ENCODE measurements around the gene GADD45B. TPM values are rescaled to one million over a fixed set of nuclear protein-coding genes. Genes with fewer than 3 reads are reported as not detected.

Gene GADD45B
- total RNA-seq, 4 donors from 2014 or later: 148 to 250 (median 195) TPM

DNA sequence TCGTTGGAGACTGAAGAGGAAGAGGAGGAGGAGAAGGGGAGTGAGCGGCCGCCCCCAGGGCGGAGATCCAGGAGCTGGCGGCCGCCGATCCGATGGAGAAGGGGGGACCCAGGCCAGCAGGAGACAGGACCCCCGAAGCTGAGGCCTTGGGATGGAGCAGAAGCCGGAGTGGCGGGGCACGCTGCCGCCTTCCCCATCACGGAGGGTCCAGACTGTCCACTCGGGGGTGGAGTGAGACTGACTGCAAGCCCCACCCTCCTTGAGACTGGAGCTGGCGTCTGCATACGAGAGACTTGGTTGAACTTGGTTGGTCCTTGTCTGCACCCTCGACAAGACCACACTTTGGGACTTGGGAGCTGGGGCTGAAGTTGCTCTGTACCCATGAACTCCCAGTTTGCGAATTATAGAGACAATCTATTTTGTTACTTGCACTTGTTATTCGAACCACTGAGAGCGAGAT, 1.8 kb downstream of the GADD45B start:
- peak; percentile 41 to 50 for DNase-seq

DNA sequence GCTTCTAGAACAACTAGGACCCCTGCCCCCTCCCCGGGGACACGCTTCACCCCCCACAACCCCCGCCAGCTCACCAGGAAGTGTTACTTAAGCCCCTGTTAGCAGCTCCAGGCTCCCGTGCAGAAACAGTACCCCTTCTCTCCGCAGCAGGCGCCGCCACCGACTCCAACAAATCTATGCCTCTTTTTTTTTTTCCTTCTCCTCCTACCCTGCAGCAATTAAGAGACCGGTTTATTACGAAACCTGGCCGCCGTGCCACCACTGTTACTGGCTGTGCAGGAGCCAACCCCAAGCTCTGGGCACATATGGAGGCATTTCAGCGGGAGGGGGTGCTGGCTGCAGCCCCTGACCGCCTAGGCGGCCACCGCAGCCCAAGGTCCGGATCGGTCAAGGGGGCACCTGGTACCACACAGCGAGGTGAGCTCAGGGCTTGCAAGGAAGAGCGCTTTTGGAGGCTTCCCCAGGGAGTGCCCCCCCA, 2.4 kb downstream of the GADD45B start:
- Histone ChIP-seq H3K4me1 (peaks cover 16 to 31% of the 10 kb centered on the region in 2 donors), H3K4me3 (replicated peaks in 1 of 3) (peak overlapping the region in 2 of 3 donors; percentile 93 to 99), H3K27ac (peak overlapping the region; percentile 94 to 99 (median 98)), H3K27me3 (no peaks in the 10 kb centered on the region), H3K36me3 (peaks cover 9 to 17% of the 10 kb centered on the region in 2 donors), H3K9me3 (no peaks in the 10 kb centered on the region)
- TF ChIP-seq POLR2A (IDR thresholded peaks at IDR 0.05): no peak
- TF ChIP-seq, protein P1, sequence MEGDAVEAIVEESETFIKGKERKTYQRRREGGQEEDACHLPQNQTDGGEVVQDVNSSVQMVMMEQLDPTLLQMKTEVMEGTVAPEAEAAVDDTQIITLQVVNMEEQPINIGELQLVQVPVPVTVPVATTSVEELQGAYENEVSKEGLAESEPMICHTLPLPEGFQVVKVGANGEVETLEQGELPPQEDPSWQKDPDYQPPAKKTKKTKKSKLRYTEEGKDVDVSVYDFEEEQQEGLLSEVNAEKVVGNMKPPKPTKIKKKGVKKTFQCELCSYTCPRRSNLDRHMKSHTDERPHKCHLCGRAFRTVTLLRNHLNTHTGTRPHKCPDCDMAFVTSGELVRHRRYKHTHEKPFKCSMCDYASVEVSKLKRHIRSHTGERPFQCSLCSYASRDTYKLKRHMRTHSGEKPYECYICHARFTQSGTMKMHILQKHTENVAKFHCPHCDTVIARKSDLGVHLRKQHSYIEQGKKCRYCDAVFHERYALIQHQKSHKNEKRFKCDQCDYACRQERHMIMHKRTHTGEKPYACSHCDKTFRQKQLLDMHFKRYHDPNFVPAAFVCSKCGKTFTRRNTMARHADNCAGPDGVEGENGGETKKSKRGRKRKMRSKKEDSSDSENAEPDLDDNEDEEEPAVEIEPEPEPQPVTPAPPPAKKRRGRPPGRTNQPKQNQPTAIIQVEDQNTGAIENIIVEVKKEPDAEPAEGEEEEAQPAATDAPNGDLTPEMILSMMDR (IDR thresholded peaks at IDR 0.05): peak in 3 of 6 experiments; percentile 36 to 56 (median 38)
- intact Hi-C loops (cut with DNase I): loop anchor here (5.0 kb wide), 2 partner anchors 64 to 134 kb away; no protein-coding TSS in a partner anchor
- 5 to 9% methylated on average over 14 to 20 of the region's 20 CpGs for WGBS, 2 donors
- DNase-seq: peak; percentile 77

More for the DNA sequence above, 1.8 kb downstream of the GADD45B start:
- WGBS, 2 donors: 50 to 60% methylated on average over 20 of the region's 21 CpGs
- Histone ChIP-seq H3K4me3 (replicated peaks in 1 of 3) (peak overlapping the region; percentile 93 to 100 (median 99)), H3K36me3 (peaks cover 9 to 17% of the 10 kb centered on the region in 2 donors), H3K4me1 (peaks cover 16 to 31% of the 10 kb centered on the region in 2 donors), H3K27me3 (no peaks in the 10 kb centered on the region), H3K27ac (peak overlapping the region; percentile 94 to 99 (median 98)), H3K9me3 (no peaks in the 10 kb centered on the region)
- intact Hi-C loops (cut with DNase I): loop anchor here (5.0 kb wide), 2 partner anchors 65 to 135 kb away; no protein-coding TSS in a partner anchor
- TF ChIP-seq POLR2A (IDR thresholded peaks at IDR 0.05): peak in 1 of 2 donors; percentile 1
- TF ChIP-seq, protein P1 (IDR thresholded peaks at IDR 0.05): no peak

DNA sequence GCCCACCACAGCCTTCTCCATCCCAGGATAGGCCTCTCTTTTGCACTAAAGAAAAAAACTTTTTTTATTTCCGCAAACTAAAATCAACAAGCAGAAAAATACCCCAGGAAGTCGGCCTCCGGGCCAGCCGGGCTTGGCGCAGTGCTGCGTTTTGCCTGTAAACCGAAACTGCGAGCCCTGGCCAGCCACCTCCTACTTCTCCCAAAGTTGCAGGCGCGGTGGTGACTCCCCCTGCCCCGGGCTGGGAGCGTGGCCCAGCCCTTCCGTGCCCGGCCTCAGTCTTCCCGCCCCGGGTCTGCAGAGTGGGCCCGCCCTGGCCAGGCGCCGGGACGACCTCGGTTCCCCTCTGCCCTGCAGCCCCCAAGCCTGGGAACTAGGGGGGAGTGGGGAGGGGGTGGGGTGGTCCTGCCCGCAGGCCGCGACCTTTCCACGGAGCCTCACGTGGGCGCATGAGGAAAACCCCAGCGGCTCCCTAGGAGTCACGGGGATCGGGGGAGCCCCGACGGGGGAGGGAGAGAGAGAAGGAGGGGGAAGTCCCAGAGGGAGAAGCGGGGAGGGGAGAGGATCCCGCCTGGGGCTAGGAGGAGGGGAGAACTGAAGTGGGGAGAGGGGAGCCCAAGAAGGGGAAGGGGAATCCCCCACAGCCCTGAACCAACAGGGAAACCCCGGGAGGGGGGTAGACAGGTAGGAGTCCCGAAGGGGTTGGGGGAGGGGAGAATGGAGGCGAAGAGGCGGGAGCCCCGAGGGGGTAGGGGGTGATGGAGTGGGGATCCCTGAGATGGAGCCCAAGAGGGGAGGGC, 3.0 kb downstream of the GADD45B start:
- intact Hi-C loops (cut with DNase I): loop anchor here (5.0 kb wide), 2 partner anchors 63 to 133 kb away; no protein-coding TSS in a partner anchor
- no peaks in the 10 kb centered on the region for H3K27me3 ChIP-seq
- H3K36me3 ChIP-seq: peaks cover 9 to 17% of the 10 kb centered on the region in 2 donors
- peaks cover 16 to 31% of the 10 kb centered on the region in 2 donors for H3K4me1 ChIP-seq
- peak; percentile 87 to 89 for DNase-seq
- H3K4me3 ChIP-seq (replicated peaks in 1 of 3): peak overlapping the region in 2 of 3 donors; percentile 93 to 99
- WGBS, 2 donors: 3 to 4% methylated on average over 18 to 31 of the region's 39 CpGs
- H3K27ac ChIP-seq: peak overlapping the region; percentile 94 to 99 (median 98)
- no peaks in the 10 kb centered on the region for H3K9me3 ChIP-seq
- TF ChIP-seq, protein P1 (IDR thresholded peaks at IDR 0.05): no peak
- TF ChIP-seq POLR2A (IDR thresholded peaks at IDR 0.05): peak in 1 of 2 donors; percentile 55

DNA sequence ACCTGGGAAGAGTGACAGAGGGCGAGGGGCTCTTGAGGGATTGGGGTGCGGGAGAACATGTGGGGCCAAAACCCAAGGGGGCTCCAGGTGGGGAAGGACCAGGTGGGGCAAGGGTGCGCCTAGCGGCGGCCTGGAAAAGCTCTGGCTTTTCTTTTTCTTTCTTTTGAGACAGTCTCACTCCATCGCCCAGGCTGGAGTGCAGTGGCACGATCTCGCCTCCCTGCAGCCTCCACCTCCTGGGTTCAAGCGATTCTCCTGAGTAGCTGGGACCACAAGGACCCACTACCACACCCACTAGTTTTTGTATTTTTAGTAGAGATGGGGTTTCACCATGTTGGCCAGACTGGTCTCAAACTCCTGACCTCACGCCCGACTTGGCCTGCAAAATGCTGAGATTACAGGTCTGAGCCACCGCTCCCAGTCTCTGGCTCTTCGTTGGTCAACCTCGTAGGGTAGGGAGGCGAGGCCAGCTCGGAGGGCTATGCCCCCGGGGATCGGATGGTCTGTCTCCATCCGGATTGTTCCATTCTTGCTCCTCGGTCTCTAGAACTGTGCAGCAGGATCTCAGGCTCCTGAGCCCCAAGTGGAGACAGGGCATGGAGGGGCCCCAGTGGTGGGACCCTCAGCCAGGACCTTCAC, 3.7 kb downstream of the GADD45B start:
- DNase-seq: no peak
- Histone ChIP-seq H3K27ac (peak overlapping the region; percentile 94 to 99 (median 98)), H3K9me3 (no peaks in the 10 kb centered on the region), H3K27me3 (no peaks in the 10 kb centered on the region), H3K36me3 (peaks cover 9 to 17% of the 10 kb centered on the region in 2 donors), H3K4me1 (peaks cover 16 to 30% of the 10 kb centered on the region in 2 donors), H3K4me3 (replicated peaks in 1 of 3) (peak overlapping the region in 1 of 3 donors; percentile 93)
- intact Hi-C loops (cut with DNase I): loop anchor here (5.0 kb wide), 2 partner anchors 63 to 133 kb away; no protein-coding TSS in a partner anchor
- no peak for TF ChIP-seq POLR2A (IDR thresholded peaks at IDR 0.05)
- TF ChIP-seq, protein P1 (IDR thresholded peaks at IDR 0.05): peak in 4 of 6 experiments; percentile 46 to 55 (median 52)
- WGBS, 2 donors: 58 to 62% methylated on average over 19 to 20 of the region's 20 CpGs

Data from thyroid gland (tissue), 4 donors.